HG03439 (cell line): Measurements from ENCODE around the gene SACM1L.

ENCODE experiments used
- ATAC-seq: cut with Tn5 transposase; IDR thresholded peaks from one replicate; pipeline ENCODE4 v1.9.1; 2021; ENCODE audit warnings: mild to moderate bottlenecking, moderate library complexity; ENCODE audit not compliant: unreplicated experiment

SACM1L gene

GRCh38 chr3:45781271-45781670 lies 92.1 kb downstream of the SACM1L start:
- ATAC-seq = no peak

GRCh38 chr3:45781841-45782240 lies 92.6 kb downstream of the SACM1L start:
- ATAC-seq = no peak

GRCh38 chr3:45782381-45782780 lies 93.2 kb downstream of the SACM1L start:
- no peak for ATAC-seq

- ATAC-seq = no peak
Observed at GRCh38 chr3:45783667-45784066, 94.5 kb downstream of the SACM1L start.

- ATAC-seq = no peak
Observed at GRCh38 chr3:45785605-45786150, 96.5 kb downstream of the SACM1L start.

- no peak for ATAC-seq
Observed at GRCh38 chr3:45786801-45787495, 97.8 kb downstream of the SACM1L start.

GRCh38 chr3:45787551-45787950 lies 98.4 kb downstream of the SACM1L start:
- no peak for ATAC-seq

- no peak for ATAC-seq
Observed at GRCh38 chr3:45789235-45789812, 100.1 kb downstream of the SACM1L start.

- no peak for ATAC-seq
Observed at GRCh38 chr3:45790596-45790995, 101.4 kb downstream of the SACM1L start.

- ATAC-seq = no peak
Observed at GRCh38 chr3:45792036-45792435, 102.8 kb downstream of the SACM1L start.

- ATAC-seq = no peak
Observed at GRCh38 chr3:45792516-45793172, 103.4 kb downstream of the SACM1L start.

- ATAC-seq = no peak
Observed at GRCh38 chr3:45793482-45794176, 104.4 kb downstream of the SACM1L start.

GRCh38 chr3:45794177-45794560 lies 105.0 kb downstream of the SACM1L start:
- no peak for ATAC-seq

- ATAC-seq = no peak
Observed at GRCh38 chr3:45794660-45795059, 105.5 kb downstream of the SACM1L start.
